Mesodermal cell (in vitro differentiated cells): Measurements from ENCODE around the gene HNF1A.
"Not testable (repeated sequence)": the region's sequence is repeated elsewhere in the genome, so short reads cannot be mapped to it uniquely, and the experiment has no call there.

ENCODE experiments used
- H3K27ac ChIP-seq: 2 replicates; pipeline ENCODE4 v1.7.0; 2013; ENCODE audit warnings: mild to moderate bottlenecking, low read depth, low read length, moderate library complexity; ENCODE audit not compliant: severe bottlenecking
- H3K36me3 ChIP-seq: 2 replicates; pipeline ENCODE4 v1.7.1; 2013; ENCODE audit warnings: mild to moderate bottlenecking, low read length, moderate library complexity; ENCODE audit not compliant: control insufficient read depth, insufficient read depth
- H3K4me1 ChIP-seq: one replicate; pipeline ENCODE4 v1.7.1; 2013; ENCODE audit warnings: mild to moderate bottlenecking, low read length; ENCODE audit not compliant: insufficient read depth, control insufficient read depth, poor library complexity, severe bottlenecking
- H3K4me3 ChIP-seq: 2 replicates; pipeline ENCODE4 v1.7.0; 2013; ENCODE audit warnings: low read length, control low read depth, mild to moderate bottlenecking; ENCODE audit not compliant: insufficient read depth, poor library complexity, severe bottlenecking; ENCODE audit errors: extremely low read depth
- H3K9me3 ChIP-seq: 2 replicates; pipeline ENCODE4 v1.7.1; 2013; ENCODE audit warnings: mild to moderate bottlenecking, low read length, moderate library complexity; ENCODE audit not compliant: control insufficient read depth
- WGBS, 2 experiments: methylation state at CpG; one replicate each; pipeline ENCODE4 v1.1.5; 2013; ENCODE audit warnings: missing lambda C conversion rate in 2 of 2; ENCODE audit not compliant: insufficient coverage in 2 of 2; 5-methylcytosine and 5-hydroxymethylcytosine counted together

HNF1A gene

DNA sequence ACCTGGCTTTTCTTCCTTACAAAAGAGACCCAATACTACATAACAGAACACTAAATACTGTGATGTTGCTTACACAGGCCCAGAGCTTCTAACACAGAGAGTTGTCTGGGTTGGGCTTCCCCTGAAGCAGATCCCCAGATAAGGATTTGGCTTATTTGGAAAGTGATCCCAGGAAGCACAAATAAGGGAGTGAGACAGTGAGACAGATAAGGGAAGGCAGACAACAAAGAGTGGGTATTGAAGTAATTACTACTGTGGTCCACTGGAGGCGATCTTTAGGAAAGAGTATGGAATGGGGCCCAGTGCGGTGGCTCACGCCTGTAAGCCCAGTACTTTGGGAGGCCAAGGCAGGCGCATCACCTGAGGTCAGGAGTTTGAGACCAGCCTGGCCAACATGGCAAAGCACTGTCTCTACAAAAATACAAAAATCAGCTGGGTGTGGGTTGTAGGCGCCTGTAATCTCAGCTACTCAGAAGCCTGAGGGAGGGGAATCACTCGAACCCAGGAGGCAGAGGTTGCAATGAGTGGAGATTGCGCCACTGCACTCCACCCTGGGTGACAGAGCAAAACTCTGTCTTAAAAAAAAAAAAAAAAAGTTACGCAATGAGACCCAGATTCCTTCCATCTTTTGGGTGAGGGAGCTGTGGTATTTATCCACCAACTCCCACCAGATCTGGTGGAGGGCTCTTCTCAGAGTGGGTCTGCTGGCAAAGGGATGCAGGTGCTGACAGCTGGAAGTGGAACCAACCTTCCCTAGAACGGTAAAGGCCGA lies 48.1 kb downstream of the HNF1A start:
- no peaks in the 10 kb centered on the region for H3K9me3 ChIP-seq
- no peak overlapping the region for H3K27ac ChIP-seq
- WGBS, 2 experiments: 93 to 94% methylated on average over 5 to 8 of the region's 10 CpGs
- H3K4me3 ChIP-seq: no peak overlapping the region
- H3K36me3 ChIP-seq: no peaks in the 10 kb centered on the region
- no peaks in the 10 kb centered on the region for H3K4me1 ChIP-seq

DNA sequence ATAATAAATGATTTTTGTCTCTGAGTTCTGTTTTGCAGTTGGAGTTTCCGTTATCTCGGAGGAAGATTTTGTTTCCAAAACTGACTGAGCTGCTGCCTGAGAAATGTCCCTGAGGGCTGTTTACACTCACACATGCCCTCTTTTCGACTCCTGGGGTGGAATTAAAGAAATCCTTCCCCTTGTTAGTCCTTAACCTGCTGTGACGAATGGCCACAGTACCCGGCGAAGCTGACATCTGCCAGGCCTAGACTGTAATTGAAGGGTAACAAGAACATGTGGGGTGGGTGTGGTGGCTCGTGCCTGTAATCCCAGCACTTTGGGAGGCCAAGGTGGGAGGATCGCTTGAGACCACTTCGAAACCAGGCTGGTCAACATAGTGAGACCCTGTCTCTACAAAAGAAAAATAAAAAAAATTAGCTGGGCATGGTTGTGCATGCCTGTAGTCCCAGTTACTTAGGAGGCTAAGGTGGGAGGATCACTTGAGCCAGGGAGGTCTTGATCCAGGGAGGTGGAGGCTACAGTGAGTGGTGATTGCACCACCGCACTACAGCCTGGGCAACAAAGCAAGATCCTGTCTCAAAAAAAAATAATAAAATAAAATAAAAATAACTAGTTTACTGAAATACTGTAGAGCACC lies 52.4 kb downstream of the HNF1A start:
- WGBS, 2 experiments: 69 to 84% methylated on average over 6 to 7 of the region's 10 CpGs
- no peaks in the 10 kb centered on the region for H3K36me3 ChIP-seq
- no peak overlapping the region for H3K27ac ChIP-seq
- no peaks in the 10 kb centered on the region for H3K4me1 ChIP-seq
- H3K4me3 ChIP-seq: no peak overlapping the region
- H3K9me3 ChIP-seq: no peaks in the 10 kb centered on the region

DNA sequence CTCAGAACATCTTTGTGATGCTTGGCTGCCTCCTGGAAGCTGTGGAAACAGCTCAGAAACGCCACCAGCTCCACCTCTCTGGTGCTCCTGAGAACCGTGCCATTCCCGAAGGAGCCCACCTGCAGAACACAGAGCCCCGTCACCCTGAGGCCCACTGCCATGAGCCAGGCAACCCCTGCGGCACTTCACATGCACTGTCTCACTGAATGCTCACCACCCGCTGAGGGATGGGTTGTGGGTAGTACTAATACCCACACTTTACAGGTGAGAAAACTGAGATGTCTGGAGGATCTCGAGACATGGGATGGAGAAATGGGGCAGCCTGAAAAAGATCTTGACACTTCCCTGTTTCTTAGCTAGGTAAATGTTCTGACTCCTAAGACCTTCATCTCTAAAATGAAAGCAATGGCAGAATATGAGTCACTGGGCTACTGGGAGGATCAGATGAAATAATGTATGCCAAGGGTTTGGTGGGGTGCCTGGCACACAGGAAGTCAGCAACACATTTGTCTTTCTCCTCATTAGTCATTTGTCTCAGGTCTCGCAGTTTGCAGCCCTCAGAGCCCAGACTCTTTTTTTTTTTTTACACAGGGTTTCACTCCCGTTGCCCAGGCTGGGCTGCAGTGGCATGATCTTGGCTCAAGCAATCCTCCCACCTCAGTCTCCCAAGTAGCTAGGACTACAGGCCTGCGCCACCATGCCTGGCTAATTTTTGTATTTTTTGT lies 55.4 kb downstream of the HNF1A start:
- Histone ChIP-seq H3K4me1 (no peaks in the 10 kb centered on the region), H3K4me3 (no peak overlapping the region), H3K9me3 (no peaks in the 10 kb centered on the region), H3K36me3 (no peaks in the 10 kb centered on the region), H3K27ac (no peak overlapping the region)
- WGBS, 2 experiments: 90 to 100% methylated on average over 2 to 5 of the region's 10 CpGs

DNA sequence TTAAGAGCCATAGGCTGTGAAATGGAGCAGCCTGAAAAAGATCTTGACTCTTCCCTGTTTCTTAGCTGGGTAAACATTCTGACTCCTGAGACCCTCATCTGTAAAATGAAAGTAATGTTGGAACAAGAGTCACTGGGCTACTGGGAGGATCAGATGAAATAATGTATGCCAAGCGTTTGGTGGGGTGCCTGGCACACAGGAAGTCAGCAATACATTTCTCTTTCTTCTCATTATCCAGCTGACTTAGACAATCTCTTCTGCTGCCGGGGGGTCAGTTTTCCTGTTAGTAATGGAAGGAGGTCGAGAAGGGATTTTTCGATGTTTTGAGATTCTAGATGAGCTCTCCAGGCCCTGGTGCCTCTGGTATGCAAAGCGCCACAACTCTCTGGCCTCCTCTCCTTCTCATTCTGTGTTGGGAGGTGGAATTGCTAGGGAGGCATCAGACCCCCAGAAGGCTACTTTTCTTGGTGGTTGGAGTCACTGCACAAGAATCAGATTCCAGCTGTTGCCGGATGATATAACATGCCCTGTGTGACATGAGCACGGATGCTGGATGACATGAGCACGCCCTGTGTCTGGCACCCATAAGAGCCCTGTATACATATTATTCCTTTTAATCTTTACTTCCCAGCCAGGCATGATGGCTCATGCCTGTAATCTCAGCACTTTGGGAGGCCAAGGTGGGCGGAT lies 56.4 kb downstream of the HNF1A start:
- no peak overlapping the region for H3K27ac ChIP-seq
- H3K4me1 ChIP-seq: no peaks in the 10 kb centered on the region
- WGBS, 2 experiments: 88 to 92% methylated on average over 4 to 7 of the region's 9 CpGs

DNA sequence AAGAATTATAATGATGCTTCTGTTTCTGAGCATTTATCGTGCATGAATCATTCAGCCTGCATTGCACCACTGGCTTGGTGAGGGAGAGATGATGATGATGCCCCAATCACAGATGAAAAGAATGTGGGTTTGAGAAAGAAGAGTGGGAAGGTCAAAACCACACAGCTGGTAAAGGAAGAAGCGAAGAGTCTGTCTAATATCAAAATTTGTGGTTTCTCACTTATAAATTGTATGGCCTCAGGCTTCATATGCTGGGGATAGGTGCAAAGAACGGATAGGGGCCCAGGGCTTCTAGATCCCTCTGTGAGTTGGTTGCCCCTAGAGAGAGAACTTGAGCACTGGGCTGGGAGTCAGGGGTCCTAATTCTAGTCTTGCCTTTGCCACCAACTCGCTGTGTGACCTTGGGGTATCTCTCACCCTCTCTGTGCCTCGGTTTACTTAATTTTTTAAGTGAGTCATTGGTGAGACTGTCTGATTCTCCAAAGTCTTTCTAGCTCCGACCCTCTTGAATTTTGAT lies 58.5 kb downstream of the HNF1A start:
- Histone ChIP-seq H3K9me3 (no peaks in the 10 kb centered on the region), H3K4me3 (no peak overlapping the region), H3K4me1 (no peaks in the 10 kb centered on the region), H3K36me3 (no peaks in the 10 kb centered on the region), H3K27ac (no peak overlapping the region)
- WGBS, 2 experiments: 84% methylated on average over 5 to 6 of the region's 6 CpGs

More for the DNA sequence above, 56.4 kb downstream of the HNF1A start:
- H3K36me3 ChIP-seq: no peaks in the 10 kb centered on the region
- H3K4me3 ChIP-seq: no peak overlapping the region
- H3K9me3 ChIP-seq: no peaks in the 10 kb centered on the region

DNA sequence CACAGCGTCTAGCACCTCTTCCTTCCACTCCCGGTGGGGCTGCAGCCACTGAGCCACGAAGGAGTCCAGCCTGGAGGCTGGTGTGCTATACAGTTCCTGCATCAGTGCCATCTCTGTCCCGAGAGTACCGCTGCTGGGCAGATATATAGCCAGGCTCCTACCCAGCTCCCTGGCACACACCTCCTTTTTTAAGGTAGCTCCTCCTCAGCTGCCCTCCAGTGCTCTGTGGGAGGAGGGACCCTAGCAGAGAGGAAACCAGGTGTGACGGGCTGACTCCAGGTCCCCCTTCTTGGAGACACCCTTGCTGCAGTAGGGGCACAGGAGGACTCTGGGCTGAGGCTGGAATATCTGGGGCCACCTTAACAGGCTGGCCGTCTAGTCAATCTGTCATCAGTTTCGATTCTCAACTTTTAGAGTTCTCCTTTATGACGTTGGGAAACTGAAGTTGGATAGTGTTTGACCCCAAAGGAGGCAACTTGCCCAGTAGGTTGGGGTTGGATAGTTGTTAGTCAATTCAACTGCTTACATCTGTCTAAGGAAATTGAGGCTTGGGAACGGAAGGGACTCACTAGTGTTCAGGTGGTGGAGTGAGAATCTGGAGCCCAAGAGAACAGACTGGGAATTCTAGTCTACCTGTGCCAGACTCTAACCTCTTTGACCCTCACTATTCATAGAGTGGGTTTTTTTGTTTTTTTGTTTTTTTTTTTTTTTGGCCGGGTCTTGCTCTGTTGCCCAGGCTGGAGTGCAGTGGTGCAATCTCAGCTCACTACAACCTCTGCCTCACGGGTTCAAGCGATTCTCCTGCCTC lies 60.7 kb downstream of the HNF1A start, which contains the start of gene OASL:
Gene OASL, minus strand, starts transcription at position 386 of the 808 bp plus-strand sequence. Its CDS starts 275 bp downstream, at position 111.
- Histone ChIP-seq H3K4me3 (no peak within 1 kb of the TSS), H3K9me3 (no peaks in the 10 kb centered on the region), H3K27ac (no peak within 1 kb of the TSS), H3K36me3 (no peaks in the 10 kb centered on the region), H3K4me1 (no peaks in the 10 kb centered on the region)
- WGBS, 2 experiments: 70 to 80% methylated on average over 8 to 10 of the region's 13 CpGs

DNA sequence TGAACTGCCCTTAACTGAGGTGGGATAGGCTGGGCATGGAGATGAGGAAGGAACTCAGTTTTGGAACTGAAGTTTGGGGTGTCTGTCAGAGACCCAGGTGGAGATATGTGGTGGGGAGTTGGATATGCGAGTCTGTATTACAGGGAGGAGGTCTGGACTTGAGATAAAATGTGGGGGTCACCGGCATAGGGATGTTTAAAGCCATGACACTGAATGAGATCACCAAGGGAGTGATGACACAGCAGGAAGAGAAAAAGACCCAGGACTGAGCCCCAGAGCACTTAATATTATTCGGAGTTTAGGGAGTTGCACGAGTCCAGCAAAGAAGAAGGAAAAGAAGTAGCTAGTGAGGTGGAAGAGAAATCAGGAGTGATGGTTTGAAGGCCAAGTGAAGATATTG lies 64.7 kb downstream of the HNF1A start:
- H3K27ac ChIP-seq: no peak overlapping the region
- WGBS, 2 experiments: 78 to 89% methylated on average over 4 of the region's 4 CpGs
- H3K4me3 ChIP-seq: no peak overlapping the region
- H3K36me3 ChIP-seq: no peaks in the 10 kb centered on the region
- no peaks in the 10 kb centered on the region for H3K4me1 ChIP-seq
- H3K9me3 ChIP-seq: no peaks in the 10 kb centered on the region

DNA sequence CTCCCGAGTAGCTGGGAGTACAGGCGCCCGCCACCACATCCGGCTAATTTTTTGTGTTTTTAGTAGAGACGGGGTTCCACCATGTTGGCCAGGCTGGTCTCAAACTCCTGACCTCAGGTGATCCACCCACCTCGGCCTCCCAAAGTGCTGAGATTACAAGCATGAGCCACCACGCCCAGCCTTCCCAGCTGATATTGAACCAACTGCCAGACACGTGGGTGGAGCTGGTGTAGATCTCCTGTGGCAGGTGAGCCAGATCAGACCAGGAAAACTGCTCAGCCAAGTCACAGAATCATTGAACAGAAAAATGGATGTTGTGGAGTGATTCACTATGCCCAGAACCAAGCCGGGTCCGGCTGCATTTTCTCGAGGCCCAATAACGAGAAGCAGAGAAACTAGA lies 69.1 kb downstream of the HNF1A start:
- H3K4me1 ChIP-seq, H3K36me3 ChIP-seq, H3K27ac ChIP-seq, H3K4me3 ChIP-seq, H3K9me3 ChIP-seq: not testable (repeated sequence)
- WGBS, 2 experiments: 77 to 90% methylated on average over 4 to 6 of the region's 12 CpGs

DNA sequence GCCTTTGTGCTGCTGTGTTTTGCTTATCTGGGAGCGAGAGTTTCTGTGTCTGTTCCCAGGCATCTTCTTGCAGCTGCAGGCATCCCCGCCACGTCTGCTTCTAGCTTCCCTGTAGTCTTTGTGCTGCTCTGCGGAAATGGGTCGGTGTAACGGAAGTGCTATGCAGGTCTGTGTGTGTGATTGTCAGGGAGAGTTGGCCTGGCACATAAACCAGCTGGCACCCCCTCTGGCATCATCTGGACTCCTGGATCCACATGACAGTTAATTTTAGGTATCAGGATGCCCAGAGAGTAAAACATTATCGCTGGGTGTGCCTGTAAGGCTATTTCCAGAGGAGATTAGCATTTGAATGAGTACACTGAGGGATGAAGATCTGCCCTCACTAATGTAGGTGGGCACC lies 70.1 kb downstream of the HNF1A start:
- H3K9me3 ChIP-seq: no peaks in the 10 kb centered on the region
- WGBS, 2 experiments: 66 to 75% methylated on average over 2 of the region's 7 CpGs
- no peaks in the 10 kb centered on the region for H3K36me3 ChIP-seq
- H3K4me1 ChIP-seq: no peaks in the 10 kb centered on the region
- H3K4me3 ChIP-seq: no peak overlapping the region
- H3K27ac ChIP-seq: no peak overlapping the region

DNA sequence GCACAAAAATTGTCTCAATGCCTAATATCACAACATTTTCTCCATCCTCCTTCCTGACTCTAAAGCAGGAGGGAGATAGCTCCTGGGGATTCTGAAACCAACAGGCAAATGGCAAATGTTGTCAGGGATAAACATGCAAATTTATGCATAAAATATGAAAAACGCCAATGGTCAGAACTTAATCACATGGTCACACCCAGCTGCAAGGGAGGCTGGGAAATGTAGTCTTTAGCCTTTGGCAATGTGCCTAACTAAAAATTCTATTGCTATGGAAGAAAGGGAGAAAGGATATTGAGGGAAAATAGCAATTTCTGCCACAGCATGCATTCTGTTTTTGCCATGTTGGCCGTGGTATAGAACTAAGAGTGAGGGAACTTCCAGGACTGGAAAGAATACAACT lies 72.4 kb downstream of the HNF1A start:
- WGBS, 2 experiments: 69 to 88% methylated on average over 1 to 2 of the region's 2 CpGs
- Histone ChIP-seq H3K9me3 (no peaks in the 10 kb centered on the region), H3K36me3 (no peaks in the 10 kb centered on the region), H3K4me1 (no peaks in the 10 kb centered on the region), H3K27ac (no peak overlapping the region), H3K4me3 (no peak overlapping the region)
